Measurements from ENCODE around the gene SERTAD4.
"Not testable (repeated sequence)": the region's sequence is repeated elsewhere in the genome, so short reads cannot be mapped to it uniquely, and the experiment has no call there.

SERTAD4 gene

DNA sequence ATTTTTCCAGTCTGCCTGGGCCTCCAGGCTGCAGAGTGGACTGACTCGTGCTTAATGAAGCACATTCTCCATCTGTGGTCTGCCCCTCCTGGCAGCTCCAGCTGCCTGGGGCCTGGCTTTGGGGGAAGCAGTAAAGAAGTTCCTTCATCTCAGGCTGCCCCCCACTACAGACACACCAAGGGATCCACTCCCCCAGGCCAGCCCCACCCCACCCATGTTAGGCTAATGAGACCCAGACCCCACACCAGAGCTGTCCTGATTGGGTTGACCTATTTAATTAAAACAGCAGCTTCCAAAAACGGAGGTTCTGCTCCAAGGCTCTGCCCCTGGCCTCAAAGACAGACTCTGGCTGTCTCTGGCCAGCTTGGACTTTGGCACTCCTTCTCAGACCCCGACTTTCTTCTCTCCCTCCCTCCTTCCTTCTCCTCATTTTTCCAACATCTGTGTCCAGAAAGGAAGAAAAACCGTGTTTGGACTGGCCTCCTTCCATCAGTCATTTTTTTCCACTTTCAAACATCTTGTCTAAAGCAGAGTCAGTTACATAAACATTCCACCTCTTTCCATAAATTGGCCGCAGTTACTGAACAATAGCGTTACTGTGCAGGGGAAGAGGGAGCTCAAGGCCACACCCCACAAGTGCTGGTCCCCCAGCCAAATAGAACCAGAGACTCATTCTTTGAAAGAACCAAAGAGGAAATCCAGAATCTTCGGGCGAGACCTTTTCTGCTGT, 29.7 kb downstream of the SERTAD4 start:
- DNase-seq = no peak

DNA sequence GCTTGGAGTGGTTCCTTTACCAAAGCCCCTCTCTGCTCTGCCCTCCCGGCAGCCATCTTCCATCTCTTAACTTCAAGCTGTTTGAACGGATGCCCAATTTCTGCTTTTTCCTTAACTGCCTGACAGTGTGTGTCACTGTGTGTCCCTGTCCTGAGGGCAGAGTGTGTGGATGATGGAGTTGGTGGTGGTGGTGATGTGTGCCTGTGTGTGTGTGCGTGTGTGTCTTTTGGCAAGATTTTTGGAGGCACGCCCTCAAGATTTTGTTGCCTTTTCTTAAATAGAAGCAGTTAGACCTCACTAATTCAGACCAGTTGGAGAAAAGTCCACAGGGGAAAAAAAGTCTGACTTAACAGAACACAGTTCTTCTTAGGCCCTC, 30.3 kb downstream of the SERTAD4 start:
- DNase-seq = no peak

DNA sequence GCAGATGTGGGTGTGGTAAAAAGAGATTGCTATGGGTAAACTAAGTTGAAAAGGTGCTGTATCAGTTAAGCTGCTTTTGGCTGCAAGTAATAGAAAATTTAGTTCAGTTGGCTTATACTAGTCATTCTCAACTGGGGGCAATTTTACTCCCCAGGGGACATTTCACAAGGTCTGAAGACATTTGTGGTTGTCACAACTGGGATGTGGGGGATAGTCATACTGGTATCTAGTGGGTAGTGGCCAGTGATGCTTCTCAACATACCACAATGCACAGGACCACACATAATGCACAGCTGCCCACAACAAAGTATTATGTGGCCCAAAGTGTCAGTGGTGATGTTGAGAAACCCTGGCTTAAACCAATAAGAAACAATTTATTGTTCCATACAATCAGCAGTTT, 31.4 kb downstream of the SERTAD4 start:
- DNase-seq = no peak

DNA sequence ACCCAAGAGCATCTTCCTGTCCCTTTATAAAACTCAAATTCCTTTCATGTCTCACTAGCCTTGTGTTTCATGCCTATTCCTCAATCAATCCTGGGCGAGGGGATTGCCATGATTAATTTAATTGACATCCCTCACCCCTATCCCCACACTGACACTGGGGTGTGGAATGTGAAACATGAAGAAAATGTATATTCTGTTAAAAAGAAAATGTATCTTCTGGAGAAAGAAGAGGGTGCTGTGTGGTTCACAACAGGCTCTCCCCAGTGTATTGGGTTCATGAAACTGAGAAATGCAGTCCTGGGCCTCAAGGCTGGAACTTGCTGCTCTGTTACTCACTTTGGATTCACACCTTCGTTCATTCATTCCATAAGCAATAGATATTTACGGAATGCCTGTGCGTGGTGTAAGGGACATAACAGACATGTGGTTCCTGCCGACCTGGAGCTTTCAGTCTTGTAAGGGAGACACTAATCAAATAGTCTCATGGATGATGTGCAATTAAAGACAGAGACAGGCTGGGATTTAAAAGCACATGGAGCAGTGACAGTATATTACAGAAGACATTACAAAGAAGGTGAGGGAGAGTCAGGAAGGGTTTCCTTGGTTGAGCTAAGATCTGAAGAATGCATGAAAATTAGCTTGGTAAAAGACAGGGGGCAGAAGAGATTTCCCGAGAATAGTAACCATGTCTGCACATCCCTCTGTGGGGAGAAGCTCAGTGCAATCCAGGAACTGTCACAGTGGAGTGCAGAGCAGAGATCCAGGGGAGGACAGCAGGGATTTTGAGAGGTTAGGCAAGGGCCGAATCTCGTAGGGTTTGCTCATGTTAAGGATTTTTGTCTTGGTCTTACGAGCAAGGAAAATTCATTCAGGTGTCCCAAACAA, 32.1 kb downstream of the SERTAD4 start:
- no peak for DNase-seq

DNA sequence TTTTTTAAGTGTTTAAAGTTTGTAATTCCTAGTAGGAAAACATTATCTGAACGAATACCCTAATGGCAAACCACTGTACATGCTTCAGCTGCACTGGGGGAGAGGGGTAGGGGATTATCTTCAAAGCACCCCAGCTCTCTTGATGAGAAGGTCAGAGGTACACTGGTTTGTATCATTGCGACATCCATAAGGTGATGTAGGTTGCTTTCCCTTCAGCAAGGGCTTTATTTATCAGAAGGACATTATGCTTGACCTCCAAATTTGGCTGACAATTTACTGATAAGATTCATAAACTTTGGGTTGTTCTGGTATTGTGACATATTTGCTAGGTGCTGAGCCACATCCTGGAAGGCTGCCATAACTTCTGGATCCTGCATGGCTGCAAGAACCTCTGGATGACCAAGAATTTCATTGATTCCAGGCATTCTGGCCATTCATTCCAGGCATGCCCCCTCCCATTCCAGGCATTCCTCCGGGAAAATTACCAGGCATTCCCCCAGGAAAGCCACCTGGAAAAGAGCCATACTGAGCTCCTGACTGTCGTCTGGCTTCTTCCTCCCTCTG, 32.9 kb downstream of the SERTAD4 start:
- not testable (repeated sequence) for DNase-seq

DNA sequence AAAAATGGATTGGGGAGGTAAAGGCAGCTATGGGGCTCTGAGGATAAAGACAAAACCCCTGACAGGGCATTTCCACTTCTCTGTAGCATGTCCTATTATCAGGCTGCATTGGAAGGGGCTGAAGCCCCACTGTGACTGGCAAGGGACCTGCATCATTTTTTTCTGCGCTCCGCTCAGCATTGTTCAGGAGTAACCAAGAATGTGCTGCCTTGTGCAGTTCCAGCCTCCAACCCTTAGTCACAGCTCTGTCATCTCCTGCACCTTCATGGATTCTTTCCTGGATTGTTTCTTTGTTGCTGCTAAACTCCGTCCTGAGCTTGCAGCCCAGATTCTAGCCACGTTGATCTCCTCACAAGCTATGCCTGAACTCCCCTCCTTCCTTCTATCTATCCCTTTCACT, 37.4 kb downstream of the SERTAD4 start:
- no peak for DNase-seq

DNA sequence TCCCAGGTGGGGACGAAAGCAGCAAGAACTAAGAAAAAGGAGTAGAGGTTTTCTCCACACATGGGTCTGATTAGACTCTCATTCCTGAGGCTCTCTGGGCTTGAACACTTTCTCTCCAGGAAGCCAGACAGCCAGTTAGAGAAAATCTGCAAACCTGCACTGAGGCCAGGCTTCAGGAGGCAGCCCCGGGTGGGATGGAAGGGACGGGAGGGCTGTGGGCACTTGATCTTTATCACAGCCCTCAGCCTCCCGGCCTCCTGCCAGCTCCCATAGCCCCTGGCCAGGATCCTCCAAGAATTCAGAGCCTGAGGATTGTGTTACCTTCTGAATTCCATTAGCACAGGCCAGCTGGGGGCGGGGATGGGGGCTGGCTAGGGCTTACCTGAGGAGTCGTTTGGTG, 40.1 kb downstream of the SERTAD4 start:
- DNase-seq = no peak

DNA sequence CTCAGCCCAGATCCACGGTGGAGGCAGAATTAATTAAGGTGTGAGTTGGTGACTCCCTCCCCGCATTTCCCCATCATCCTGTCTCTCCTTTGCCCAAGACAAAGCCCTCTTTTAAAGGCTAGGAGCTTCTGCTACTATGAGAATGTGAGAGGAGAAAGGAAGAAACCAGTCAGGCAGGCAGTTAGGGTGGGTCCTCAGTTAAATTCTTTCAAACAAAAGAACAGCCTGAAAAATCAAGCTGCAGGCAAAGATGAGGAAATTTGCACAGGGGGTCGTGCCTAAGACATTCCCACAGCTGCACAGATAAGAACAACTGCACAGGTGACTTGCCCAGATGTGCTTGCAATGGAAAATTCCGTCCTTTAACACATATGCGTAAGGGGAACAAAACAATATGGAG, 47.6 kb downstream of the SERTAD4 start:
- no peak for DNase-seq

DNA sequence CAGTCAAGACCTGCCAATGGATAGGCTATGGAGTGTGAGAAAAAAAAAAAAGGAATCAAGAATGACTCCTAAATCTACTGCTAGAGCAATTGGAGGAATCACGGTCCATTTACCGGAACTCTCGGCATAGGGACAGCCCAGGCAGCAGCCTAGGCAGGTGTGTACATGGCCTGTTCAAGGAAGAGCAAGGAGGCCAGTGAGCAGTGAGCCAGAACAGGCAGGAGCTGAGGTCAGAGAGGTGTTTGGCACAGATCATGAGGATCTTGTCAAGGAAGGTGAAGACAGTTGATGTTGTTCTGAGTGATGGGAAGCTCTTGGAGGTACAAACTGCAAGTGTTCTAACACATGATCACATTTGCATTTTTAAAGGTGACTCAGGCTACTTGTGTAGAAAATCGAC, 55.5 kb downstream of the SERTAD4 start:
- DNase-seq = no peak

DNA sequence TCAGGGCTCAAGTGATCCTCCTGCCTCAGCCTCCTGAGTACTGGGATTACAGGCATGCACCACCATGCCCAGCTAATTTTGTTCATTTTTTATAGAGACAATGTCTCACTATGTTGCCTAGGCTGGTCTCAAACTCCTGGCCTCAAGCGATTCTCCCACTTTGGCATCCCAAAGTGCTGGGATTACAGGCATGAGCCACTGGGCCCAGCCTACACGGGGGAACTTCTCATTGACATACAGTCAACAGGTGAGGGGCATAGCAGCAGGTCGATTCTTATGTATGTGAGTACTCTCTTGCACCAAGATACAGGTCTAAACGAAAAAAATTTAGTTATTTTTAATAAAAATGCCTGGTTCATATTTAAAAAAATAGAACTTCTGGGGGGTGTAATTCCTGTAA, 56.7 kb downstream of the SERTAD4 start:
- no peak for DNase-seq

DNA sequence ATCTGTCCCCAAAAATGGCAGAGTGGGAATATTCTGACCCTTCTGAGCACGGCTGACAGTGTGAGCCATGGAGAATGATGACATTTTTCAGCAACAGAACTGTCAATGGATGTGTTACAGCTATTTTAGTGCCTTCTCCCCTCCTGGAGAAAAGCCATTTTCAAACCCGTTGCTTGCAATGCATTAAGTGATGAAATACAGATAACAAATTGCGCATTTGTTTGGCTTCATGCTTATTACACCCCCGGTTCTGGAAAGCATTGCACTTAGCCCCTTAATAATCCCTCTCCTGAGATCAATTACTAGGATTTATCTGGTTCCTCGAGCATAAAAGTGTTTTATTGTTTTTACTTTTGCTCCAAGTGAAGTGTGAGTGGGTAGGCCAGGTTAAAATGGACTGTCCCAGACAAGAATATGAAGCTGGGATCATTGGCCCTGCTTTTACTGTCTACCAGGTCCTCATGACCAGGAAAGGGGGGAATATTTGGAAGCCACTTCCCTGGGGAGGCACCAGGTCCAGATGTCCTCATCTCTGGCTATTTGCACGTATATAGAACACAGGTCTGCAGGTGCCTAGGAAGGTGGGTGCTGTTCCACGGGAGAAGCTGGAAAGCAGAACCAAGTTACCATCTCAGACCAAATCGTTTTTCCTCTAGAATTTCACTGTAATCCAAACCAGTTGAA, 58.6 kb downstream of the SERTAD4 start:
- DNase-seq = no peak

DNA sequence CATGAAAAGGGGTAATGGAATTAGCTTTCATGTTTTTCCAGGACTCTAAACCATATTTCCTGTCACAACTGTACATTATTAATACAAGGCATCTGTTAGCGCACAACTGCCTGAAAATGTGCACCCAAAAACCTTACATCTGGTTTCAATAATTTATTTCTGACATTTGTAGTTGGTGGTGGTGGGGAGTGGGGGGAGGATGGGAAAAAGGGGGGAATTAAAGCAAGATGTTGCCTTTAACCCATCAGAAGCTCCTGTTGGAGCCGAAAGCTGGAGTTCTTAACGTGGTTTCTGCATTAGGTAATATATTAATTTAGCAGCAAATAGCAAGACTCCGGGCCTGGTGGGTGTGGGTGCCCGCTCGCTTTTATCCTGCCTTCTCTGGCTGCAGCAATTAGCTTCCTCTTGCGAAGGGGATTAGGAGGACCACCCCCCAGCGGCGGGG, 59.2 kb downstream of the SERTAD4 start:
- DNase-seq = no peak

DNA sequence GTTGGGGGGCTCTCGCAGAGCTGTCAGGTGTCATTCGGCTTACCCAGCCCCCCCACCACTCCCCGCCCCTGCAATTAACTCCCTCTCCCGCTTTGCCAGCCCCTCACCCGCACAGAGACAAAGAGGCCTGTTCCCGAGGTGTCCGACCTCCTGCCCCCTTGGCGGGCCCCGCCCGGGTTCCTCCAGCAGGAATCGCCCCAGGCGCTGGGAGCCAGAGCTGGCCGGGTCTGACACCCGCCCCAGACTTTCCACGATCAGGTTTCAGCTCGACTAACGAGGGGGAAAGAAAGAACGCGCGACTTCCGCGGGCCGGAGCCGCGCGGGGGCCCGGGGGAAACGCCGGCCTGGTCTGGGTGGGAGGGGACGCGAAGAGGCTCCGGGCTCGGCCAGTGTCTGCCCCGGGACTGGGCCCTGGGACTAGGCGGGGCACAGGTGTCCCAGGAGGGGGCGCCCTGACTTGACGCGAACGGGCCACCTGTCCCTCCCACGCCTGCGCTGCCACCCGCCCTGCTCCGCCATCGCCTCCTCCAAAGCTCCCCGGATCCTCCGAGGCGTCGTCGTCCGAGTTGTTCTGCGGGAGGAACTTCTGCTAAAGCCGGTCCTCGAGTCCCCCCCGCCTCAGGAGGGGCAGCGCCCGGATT, 59.8 kb downstream of the SERTAD4 start:
- peak; percentile 16 for DNase-seq

DNA sequence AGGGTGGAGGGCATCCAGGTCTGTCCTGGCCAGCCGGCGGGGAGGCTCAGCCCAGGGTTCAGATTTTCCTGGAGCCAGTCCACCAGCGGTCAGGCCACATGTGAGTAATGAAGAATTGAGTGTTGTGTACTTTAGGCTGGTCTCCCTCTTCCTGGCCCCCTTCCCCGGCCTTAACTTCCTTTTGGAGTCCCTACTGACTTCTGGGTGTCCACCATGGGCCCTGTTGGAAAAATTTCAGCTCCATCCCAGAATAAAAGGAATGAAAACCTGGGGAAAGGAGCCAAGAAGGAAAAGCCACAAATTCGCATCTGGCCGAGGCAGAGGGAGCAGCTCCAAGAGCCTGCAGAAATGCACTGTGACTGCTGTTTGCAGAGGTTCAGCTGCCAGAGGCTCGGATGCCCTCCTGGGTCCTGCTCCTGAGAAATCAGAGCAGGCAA, 60.6 kb downstream of the SERTAD4 start:
- DNase-seq = no peak

DNA sequence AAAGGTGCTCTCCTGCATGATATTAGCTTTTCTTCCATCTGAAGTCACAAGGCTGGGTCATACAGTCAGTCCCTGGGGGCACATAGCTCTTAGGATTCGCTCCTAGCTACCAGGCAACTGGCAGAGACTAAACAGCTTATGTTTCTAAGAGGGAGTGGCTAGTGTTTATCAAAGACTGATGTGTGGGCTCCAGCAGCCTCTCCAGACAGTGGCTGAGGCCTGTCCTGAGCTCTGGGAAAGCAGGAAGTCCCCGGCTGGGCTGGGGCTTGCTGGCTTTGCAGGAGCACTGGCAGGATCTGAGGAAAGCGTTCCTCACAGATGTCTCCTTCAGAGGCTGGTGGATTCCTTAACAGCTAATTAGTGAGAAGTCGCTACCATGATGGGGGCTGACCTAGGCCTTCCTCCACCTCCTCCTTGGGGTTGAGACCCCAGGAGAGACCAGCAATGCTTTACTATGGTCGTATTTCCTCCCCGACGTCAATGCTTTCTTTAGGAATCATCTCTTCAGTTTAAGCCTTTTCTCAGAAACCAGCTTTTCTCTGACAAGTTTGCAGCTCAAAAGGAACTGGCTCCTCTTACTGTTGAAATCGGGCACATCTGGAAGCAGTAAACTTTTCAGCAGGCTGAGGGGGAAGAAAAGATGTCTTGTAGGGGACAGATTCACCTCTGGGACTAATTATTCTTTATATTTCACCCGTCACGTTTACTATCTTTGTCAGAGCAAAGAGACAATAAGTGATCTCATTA, 62.6 kb downstream of the SERTAD4 start:
- no peak for DNase-seq
